Central memory CD8-positive, alpha-beta T cell (primary cell): Measurements from ENCODE around the gene BRD3.

ENCODE experiments used
- ATAC-seq: fragments of 150-1000 bp; cut with Tn5 transposase; replicated peaks from 2 replicates; pipeline ENCODE4 v1.10.0; 2022; ENCODE audit warnings: mild to moderate bottlenecking, moderate FRiP score, moderate number of reproducible peaks; ENCODE audit not compliant: poor library complexity, severe bottlenecking; ENCODE audit errors: extremely low read depth
- DNase-seq, 2 donors: peaks; one replicate each; pipeline ENCODE4 v3.0.0; 2021; ENCODE audit warnings: low spot score in 2 of 2
- H3K27ac Mint-ChIP-seq: one replicate; pipeline ENCODE4 v1.8.0; 2022; ENCODE audit warnings: low read depth, mild to moderate bottlenecking, moderate library complexity, mixed read lengths
- H3K27me3 Mint-ChIP-seq: one replicate; pipeline ENCODE4 v1.8.0; 2022; ENCODE audit warnings: mixed read lengths
- H3K36me3 Mint-ChIP-seq: one replicate; pipeline ENCODE4 v1.8.0; 2022; ENCODE audit warnings: mild to moderate bottlenecking, moderate library complexity, mixed read lengths; ENCODE audit not compliant: insufficient read depth
- H3K4me1 Mint-ChIP-seq: one replicate; pipeline ENCODE4 v1.8.0; 2022; ENCODE audit warnings: mixed read lengths
- H3K4me3 Mint-ChIP-seq: one replicate; pipeline ENCODE4 v1.8.0; 2022; ENCODE audit warnings: mild to moderate bottlenecking, moderate library complexity, mixed read lengths
- H3K9me3 Mint-ChIP-seq: one replicate; pipeline ENCODE4 v1.8.0; 2022; ENCODE audit warnings: mixed read lengths

Gene BRD3

GRCh38 chr9:133982971-133983720, 84.7 kb downstream of the BRD3 start:
- DNase-seq, result no peak
- Mint-ChIP-seq H3K36me3 (no peaks in the 10 kb centered on the region), H3K27me3 (no peaks in the 10 kb centered on the region), H3K4me1 (no peaks in the 10 kb centered on the region), H3K9me3 (no peaks in the 10 kb centered on the region), H3K27ac (peak overlapping the region; percentile 63), H3K4me3 (no peak overlapping the region)
- ATAC-seq, result no peak

GRCh38 chr9:133981958-133982681, 85.7 kb downstream of the BRD3 start:
- Mint-ChIP-seq H3K27ac (no peak overlapping the region), H3K4me1 (no peaks in the 10 kb centered on the region), H3K4me3 (no peak overlapping the region), H3K9me3 (no peaks in the 10 kb centered on the region), H3K27me3 (no peaks in the 10 kb centered on the region), H3K36me3 (no peaks in the 10 kb centered on the region)
- DNase-seq (no peak), ATAC-seq (no peak)

GRCh38 chr9:133981589-133981957, 86.3 kb downstream of the BRD3 start:
- Mint-ChIP-seq H3K27me3 (no peaks in the 10 kb centered on the region), H3K4me1 (no peaks in the 10 kb centered on the region), H3K4me3 (no peak overlapping the region)

GRCh38 chr9:133980864-133981588, 86.8 kb downstream of the BRD3 start:
- ATAC-seq (no peak), DNase-seq (no peak)
- no peaks in the 10 kb centered on the region for H3K27me3 Mint-ChIP-seq
- H3K27ac Mint-ChIP-seq, result peak overlapping the region; percentile 71
- no peaks in the 10 kb centered on the region for H3K36me3 Mint-ChIP-seq
- no peaks in the 10 kb centered on the region for H3K9me3 Mint-ChIP-seq
- no peaks in the 10 kb centered on the region for H3K4me1 Mint-ChIP-seq
- H3K4me3 Mint-ChIP-seq, result no peak overlapping the region

More at GRCh38 chr9:133981589-133981957, 86.3 kb downstream of the BRD3 start:
- no peak for ATAC-seq
- Mint-ChIP-seq H3K9me3 (no peaks in the 10 kb centered on the region), H3K27ac (no peak overlapping the region), H3K36me3 (no peaks in the 10 kb centered on the region)
- no peak for DNase-seq
